ENCODE measurements around the gene REEP3.

- TF ChIP-seq CTCF (IDR thresholded peaks at IDR 0.05; ENCODE audit: poor library complexity) = peak; percentile 40
- TF ChIP-seq EZH2phosphoT487 (IDR thresholded peaks at IDR 0.05; ENCODE audit: low read depth, severe bottlenecking, unreplicated experiment) = no peak
- no peak for TF ChIP-seq EZH2 (IDR thresholded peaks at IDR 0.05; ENCODE audit: borderline replicate concordance)
These were observed 112.7 kb downstream of the REEP3 start for GRCh38 chr10:63633677-63634487.
